Psoas muscle (tissue), 8 donors: ENCODE data around the gene AHR. TPM values are rescaled to one million over a fixed set of nuclear protein-coding genes. Genes with fewer than 3 reads are reported as not detected.

Source experiments
- ATAC-seq, 4 donors: fragments of 200-7000 bp; cut with Tn5 transposase; one replicate each; pipeline ENCODE4 v1.9.1; 2020; ENCODE audit warnings: moderate library complexity in 3 of 4, mild to moderate bottlenecking in 2 of 4
- DNase-seq, 2 donors: peaks; one replicate each; pipeline ENCODE4 v3.0.0-alpha.2; 2020
- H3K27ac ChIP-seq: fragments of 200-600 bp; one replicate; pipeline ENCODE4 v1.8.0; 2022
- H3K27me3 ChIP-seq, 3 donors: fragments of 200-600 bp in 1 of 3; one replicate each; pipeline versions ENCODE4 v1.6.1 to v1.8.0; 2013 to 2022; ENCODE audit warnings: low read length in 2 of 3, mild to moderate bottlenecking in 2 of 3, moderate library complexity in 1 of 3; ENCODE audit not compliant: insufficient read depth in 3 of 3
- H3K36me3 ChIP-seq, 2 donors: fragments of 200-600 bp in 1 of 2; one replicate each; pipeline versions ENCODE4 v1.6.1 to v1.8.0; 2013 to 2022; ENCODE audit warnings: low read depth in 1 of 2, mild to moderate bottlenecking in 1 of 2, moderate library complexity in 1 of 2; ENCODE audit not compliant: insufficient read depth in 1 of 2
- H3K4me1 ChIP-seq: fragments of 200-600 bp; one replicate; pipeline ENCODE4 v1.8.0; 2022
- H3K4me3 ChIP-seq: fragments of 200-600 bp; one replicate; pipeline ENCODE4 v1.8.0; 2022; ENCODE audit warnings: mild to moderate bottlenecking
- H3K9me3 ChIP-seq: fragments of 200-600 bp; one replicate; pipeline ENCODE4 v1.8.0; 2022
- CTCF ChIP-seq: fragments of 200-600 bp; IDR thresholded peaks from one replicate; pipeline ENCODE4 v1.8.0; 2022; ENCODE audit warnings: antibody characterized with exemption
- WGBS, 3 donors: extraction: QIAGEN DNeasy Blood & Tissue Kit; methylation state at CpG; one replicate each; pipeline versions ENCODE4 v1.1.6 to v1.1.7; 2013; 5-methylcytosine and 5-hydroxymethylcytosine counted together
- intact Hi-C, 2 donors: fragments of 100-400 bp; cut with DNase I; formaldehyde crosslinking; loops; one replicate each; pipeline versions ENCODE4 v1.11.0 to v1.14.2; 2022
- polyA plus RNA-seq, 3 donors: library from polyadenylated mRNA; stranded (reverse); fragments of 200-250 nt; gene quantifications; one replicate each; pipeline ENCODE4 v1.2.3, GENCODE V29; 2013
- total RNA-seq, 4 donors: library from RNA; stranded (reverse); fragmentation: NEBNext Ultra II Directional in 2 of 4; extraction: Animal tissue kit (Norgen Biotek cat#: 25700) in 2 of 4; gene quantifications; one replicate each; pipeline versions ENCODE4 v1.2.1 to v1.2.4, GENCODE V29; 2021 to 2023
- donor health status: healthy with polysubstance abuse.
- donor health status: DM: no; HTN: no; CAD: no; lungs with moderate emphysema.
- donor health status: Bipolar disorder and iron deficiency.
- donor health status: healthy.
- donor health status: DM: yes; HTN: yes; CAD: no.
- donor health status: DM: no; HTN: no; CAD: no.
- donor health status: DM: no; HTN: no; CAD: no.
- donor health status: DM: yes; HTN: yes; CAD: no.

The AHR gene
- total and polyA plus RNA-seq, 7 donors: 1.4 to 9.2 (median 3.8) TPM

- ATAC-seq (peak; percentile 45 to 53 (median 46)), DNase-seq (peak; percentile 44 to 56)
- H3K36me3 ChIP-seq: no peaks in the 10 kb centered on the region
- peak overlapping the region; percentile 81 for H3K4me3 ChIP-seq
- 0% methylated on average over 55 to 81 of the region's 81 CpGs for WGBS, 3 donors
- no peaks in the 10 kb centered on the region for H3K9me3 ChIP-seq
- no peaks in the 10 kb centered on the region for H3K4me1 ChIP-seq
- intact Hi-C loops: loop anchor here in 1 of 2 donors (5.0 kb wide), 1 partner anchor 312 kb away; no protein-coding TSS in a partner anchor
- no peak for TF ChIP-seq CTCF
- H3K27me3 ChIP-seq: peaks cover 0 to 22% (median 7%) of the 10 kb centered on the region in 3 donors
- H3K27ac ChIP-seq: peak overlapping the region; percentile 78
Observed at GRCh38 chr7:17298840-17299482, 509 bp downstream of the AHR start.

GRCh38 chr7:17299483-17299991 lies 1.1 kb downstream of the AHR start:
- no peaks in the 10 kb centered on the region for H3K4me1 ChIP-seq
- H3K36me3 ChIP-seq: no peaks in the 10 kb centered on the region
- peak overlapping the region; percentile 81 for H3K4me3 ChIP-seq
- intact Hi-C loops: loop anchor here in 1 of 2 donors (5.0 kb wide), 1 partner anchor 312 kb away; no protein-coding TSS in a partner anchor
- peaks cover 0 to 22% (median 7%) of the 10 kb centered on the region in 3 donors for H3K27me3 ChIP-seq
- H3K9me3 ChIP-seq: no peaks in the 10 kb centered on the region
- peak in 3 of 4 donors; percentile 3 to 28 (median 18) for ATAC-seq
- no peak for DNase-seq
- no peak for TF ChIP-seq CTCF
- peak overlapping the region; percentile 78 for H3K27ac ChIP-seq
- WGBS, 3 donors: 13 to 17% (median 16%) methylated on average over 13 of the region's 13 CpGs

- DNase-seq (no peak), ATAC-seq (no peak)
- Histone ChIP-seq H3K9me3 (no peaks in the 10 kb centered on the region), H3K27ac (peak overlapping the region; percentile 78), H3K4me1 (no peaks in the 10 kb centered on the region), H3K36me3 (no peaks in the 10 kb centered on the region), H3K4me3 (peak overlapping the region; percentile 81), H3K27me3 (peaks cover 0 to 22% (median 7%) of the 10 kb centered on the region in 3 donors)
- intact Hi-C loops: no loop called here
- no peak for TF ChIP-seq CTCF
- WGBS, 3 donors: 28 to 46% (median 34%) methylated on average over 5 of the region's 5 CpGs
Observed at GRCh38 chr7:17300012-17300411, 1.6 kb downstream of the AHR start.

- no peaks in the 10 kb centered on the region for H3K36me3 ChIP-seq
- intact Hi-C loops: no loop called here
- no peak for DNase-seq
- H3K27ac ChIP-seq: no peak overlapping the region
- TF ChIP-seq CTCF: no peak
- no peaks in the 10 kb centered on the region for H3K9me3 ChIP-seq
- WGBS, 3 donors: 69 to 74% (median 73%) methylated on average over 1 of the region's 1 CpG
- peaks cover 0 to 22% (median 7%) of the 10 kb centered on the region in 3 donors for H3K27me3 ChIP-seq
- H3K4me3 ChIP-seq: peak overlapping the region; percentile 81
- ATAC-seq: no peak
- H3K4me1 ChIP-seq: no peaks in the 10 kb centered on the region
Observed at GRCh38 chr7:17300437-17300836, 2.0 kb downstream of the AHR start.
